Measurements from ENCODE around the gene ZNF688.

DNA sequence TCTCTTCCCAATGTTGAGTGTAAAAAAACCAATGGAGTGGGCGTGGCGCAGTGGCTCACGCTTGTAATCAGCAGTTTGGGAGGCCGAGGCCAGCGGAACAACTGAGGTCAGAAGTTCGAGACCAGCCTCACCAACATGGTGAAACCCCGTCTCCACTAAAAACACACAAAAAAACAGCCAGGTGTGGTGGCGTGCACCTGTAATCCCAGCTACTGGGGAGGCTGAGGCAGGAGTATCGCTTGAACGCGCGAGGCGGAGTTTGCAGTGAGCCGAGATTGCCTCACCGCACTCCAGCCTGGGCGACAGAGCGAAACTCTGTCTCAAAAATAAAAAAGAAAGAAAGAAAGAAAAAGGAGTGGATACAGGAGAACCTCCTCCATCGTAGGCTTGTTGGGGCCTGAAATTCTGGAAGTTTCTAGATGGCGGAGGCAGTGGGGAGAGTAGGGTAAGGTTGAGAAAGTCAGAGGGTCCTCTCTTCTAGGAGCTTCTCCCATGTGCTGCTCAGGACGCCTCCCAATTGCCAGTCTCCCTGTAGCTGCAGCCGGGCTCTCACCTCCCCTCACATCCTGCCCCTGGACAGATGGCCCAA is 12.6 kb downstream of the ZNF688 start:
- TF ChIP-seq EZH2 (IDR thresholded peaks at IDR 0.05; ENCODE audit: borderline replicate concordance) (no peak), EZH2phosphoT487 (IDR thresholded peaks at IDR 0.05; ENCODE audit: low read depth, severe bottlenecking, unreplicated experiment) (no peak)
- TF ChIP-seq, protein P1, sequence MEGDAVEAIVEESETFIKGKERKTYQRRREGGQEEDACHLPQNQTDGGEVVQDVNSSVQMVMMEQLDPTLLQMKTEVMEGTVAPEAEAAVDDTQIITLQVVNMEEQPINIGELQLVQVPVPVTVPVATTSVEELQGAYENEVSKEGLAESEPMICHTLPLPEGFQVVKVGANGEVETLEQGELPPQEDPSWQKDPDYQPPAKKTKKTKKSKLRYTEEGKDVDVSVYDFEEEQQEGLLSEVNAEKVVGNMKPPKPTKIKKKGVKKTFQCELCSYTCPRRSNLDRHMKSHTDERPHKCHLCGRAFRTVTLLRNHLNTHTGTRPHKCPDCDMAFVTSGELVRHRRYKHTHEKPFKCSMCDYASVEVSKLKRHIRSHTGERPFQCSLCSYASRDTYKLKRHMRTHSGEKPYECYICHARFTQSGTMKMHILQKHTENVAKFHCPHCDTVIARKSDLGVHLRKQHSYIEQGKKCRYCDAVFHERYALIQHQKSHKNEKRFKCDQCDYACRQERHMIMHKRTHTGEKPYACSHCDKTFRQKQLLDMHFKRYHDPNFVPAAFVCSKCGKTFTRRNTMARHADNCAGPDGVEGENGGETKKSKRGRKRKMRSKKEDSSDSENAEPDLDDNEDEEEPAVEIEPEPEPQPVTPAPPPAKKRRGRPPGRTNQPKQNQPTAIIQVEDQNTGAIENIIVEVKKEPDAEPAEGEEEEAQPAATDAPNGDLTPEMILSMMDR (IDR thresholded peaks at IDR 0.05; ENCODE audit: poor library complexity), result no peak
